H1 (cell line): ENCODE results near the gene TMCC1.

ENCODE experiments used
- ASH2L ChIP-seq: fragments of 200-600, 300-600 bp; sonication (generic); IDR thresholded peaks from one replicate; pipeline ENCODE4 v1.7.1; 2017; ENCODE audit warnings: low read length
- CTCF ChIP-seq, 3 experiments: IDR thresholded peaks; 1 replicate in 2 of 3; 2 replicates in 1 of 3; pipeline versions ENCODE4 v1.5.1 to v1.6.1; 2011; ENCODE audit warnings: low read length in 3 of 3, mild to moderate bottlenecking in 3 of 3, inconsistent platforms in 2 of 3, low read depth in 1 of 3, moderate library complexity in 1 of 3; ENCODE audit not compliant: insufficient read depth in 1 of 3; ENCODE audit errors: control extremely low read depth in 1 of 3
- EZH2 ChIP-seq: fragments of 200-600 bp; sonication (generic); IDR thresholded peaks from 2 replicates; pipeline ENCODE4 v1.7.1; 2012; ENCODE audit warnings: low read depth, mild to moderate bottlenecking, moderate library complexity, low read length, inconsistent platforms; ENCODE audit not compliant: severe bottlenecking
- FOSL1 ChIP-seq: IDR thresholded peaks from 2 replicates; pipeline ENCODE4 v1.6.1; 2011; ENCODE audit warnings: mild to moderate bottlenecking, low read depth, low read length, moderate library complexity; ENCODE audit not compliant: insufficient read depth
- GTF2F1 ChIP-seq: IDR thresholded peaks from 2 replicates; pipeline ENCODE4 v1.6.1; 2012; ENCODE audit warnings: low read depth, low read length, improper control_type of control experiment, borderline replicate concordance
- HDAC2 ChIP-seq, 2 experiments: fragments of 300-600 bp in 1 of 2; sonication (generic) in 1 of 2; IDR thresholded peaks; 2 replicates each; pipeline ENCODE4 v1.6.1; 2011 to 2012; ENCODE audit warnings: low read depth in 2 of 2, low read length in 2 of 2, mild to moderate bottlenecking in 2 of 2, moderate library complexity in 2 of 2, borderline replicate concordance in 1 of 2, inconsistent platforms in 1 of 2
- POLR2A ChIP-seq, 2 experiments: IDR thresholded peaks; 1 replicate in 1 of 2; 2 replicates in 1 of 2; pipeline ENCODE4 v1.6.1; 2011; ENCODE audit warnings: low read depth in 2 of 2, low read length in 2 of 2, mild to moderate bottlenecking in 2 of 2; ENCODE audit errors: control extremely low read depth in 1 of 2
- RBBP5 ChIP-seq: IDR thresholded peaks from 2 replicates; pipeline ENCODE4 v1.7.1; 2012; ENCODE audit warnings: low read depth, mild to moderate bottlenecking, inconsistent platforms, low read length, moderate library complexity, borderline replicate concordance
- ZNF274 ChIP-seq: IDR thresholded peaks from 2 replicates; pipeline ENCODE4 v1.7.0; 2012; ENCODE audit warnings: low read length, borderline replicate concordance; ENCODE audit errors: extremely low read depth

- no peak for TF ChIP-seq RBBP5
- no peak for TF ChIP-seq CTCF (IDR thresholded peaks at IDR 0.05; ENCODE audit: control extremely low read depth in 1 of 3, insufficient read depth in 1 of 3, low read depth in 1 of 3, low read length in 3 of 3)
- TF ChIP-seq HDAC2 (IDR thresholded peaks at IDR 0.05; ENCODE audit: borderline replicate concordance in 1 of 2, low read depth in 2 of 2, low read length in 2 of 2): no peak
- TF ChIP-seq ASH2L: no peak
- no peak for TF ChIP-seq GTF2F1
- no peak for TF ChIP-seq EZH2
- TF ChIP-seq ZNF274: no peak
- TF ChIP-seq POLR2A (IDR thresholded peaks at IDR 0.05; ENCODE audit: control extremely low read depth in 1 of 2, low read depth in 2 of 2, low read length in 2 of 2): no peak
- TF ChIP-seq FOSL1: no peak
Observed at GRCh38 chr3:129745253-129745652, 148.3 kb downstream of the TMCC1 start.
